ENCODE data around the gene CXXC5.

CXXC5 gene

DNA sequence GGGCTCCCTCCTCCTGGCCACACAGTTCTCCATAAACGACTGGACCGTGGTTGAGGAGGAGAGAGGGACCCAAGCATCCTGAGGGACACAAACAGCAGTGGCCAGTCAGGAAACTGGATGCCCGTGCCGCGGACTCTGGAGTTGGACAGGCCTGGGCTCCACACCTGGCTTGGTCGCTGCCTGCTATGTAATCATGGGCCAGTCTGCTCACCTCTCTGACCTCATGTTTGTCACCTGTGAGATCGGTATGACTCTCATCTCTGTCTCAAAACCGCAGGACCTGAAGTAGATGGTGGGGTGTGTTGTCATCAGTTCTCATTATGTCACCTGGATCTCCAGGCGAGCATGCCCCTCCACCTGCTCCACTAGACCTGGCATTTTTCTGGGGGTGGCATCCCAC, 14.5 kb downstream of the CXXC5 start:
- DNase-seq (ENCODE audit: low read depth, low spot score) = no peak
- ChIA-PET POLR2A (interaction anchor here (3.1 kb wide), 1 partner anchor 11 kb away, joined by 14 read pairs; no protein-coding TSS in a partner anchor), CTCF (interaction anchor here (3.7 to 20.7 kb wide), 2 partner anchors 12 to 27 kb away, joined by 25 to 303 read pairs; no protein-coding TSS in a partner anchor)
- no peak overlapping the region for H3K4me3 ChIP-seq (ENCODE audit: low read depth, low read length)
- TF ChIP-seq CTCF (IDR thresholded peaks at IDR 0.05; ENCODE audit: insufficient read depth, low read length, missing control alignments) = no peak

DNA sequence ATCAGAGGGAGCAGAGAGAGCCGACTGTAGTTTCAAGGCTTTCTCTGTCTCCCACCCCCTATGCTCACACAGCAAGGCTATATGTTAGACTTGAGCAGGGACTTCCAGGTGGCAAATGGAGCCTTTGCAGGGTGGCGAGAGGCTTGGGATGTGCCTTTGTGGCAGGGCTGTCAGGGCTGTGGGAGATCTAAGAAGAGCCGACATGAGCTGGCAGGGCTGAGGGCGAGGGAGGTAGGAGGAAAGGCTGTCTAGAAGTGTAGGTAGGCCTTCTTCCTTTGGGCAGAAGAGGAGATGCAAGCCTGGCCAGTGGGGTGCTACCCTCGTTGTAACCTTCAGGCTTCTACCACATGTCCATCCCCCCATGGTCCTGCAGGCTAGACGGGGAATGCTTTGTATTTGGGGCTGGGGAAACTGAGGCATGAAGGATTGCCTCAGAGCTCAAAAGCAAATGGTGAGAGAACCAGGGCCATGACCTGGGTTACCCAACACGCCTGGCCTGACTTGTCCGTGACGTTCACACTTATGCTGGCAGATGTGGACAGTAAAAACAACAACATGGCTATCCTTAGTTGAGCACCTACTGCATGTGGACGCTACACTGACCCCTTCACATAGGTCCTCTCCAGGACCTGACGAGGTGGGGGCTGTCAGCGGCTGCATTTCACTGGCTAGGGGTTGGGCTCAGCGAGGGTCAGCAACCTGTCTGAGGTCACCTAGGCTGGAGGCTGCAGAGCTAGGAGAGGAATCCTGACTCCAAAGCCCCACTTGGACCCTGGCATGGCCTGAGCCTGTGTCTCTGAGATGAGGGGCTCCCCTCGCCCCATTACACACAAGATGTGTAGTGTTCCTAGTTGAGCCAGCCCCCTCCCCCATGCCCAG, 15.3 kb downstream of the CXXC5 start:
- DNase-seq (ENCODE audit: low read depth, low spot score) = no peak
- no peak for TF ChIP-seq CTCF (IDR thresholded peaks at IDR 0.05; ENCODE audit: insufficient read depth, low read length, missing control alignments)
- no peak overlapping the region for H3K4me3 ChIP-seq (ENCODE audit: low read depth, low read length)
- ChIA-PET POLR2A (no interaction called here), CTCF (interaction anchor here (0.7 to 2.0 kb wide), 5 partner anchors 26 to 107 kb away, joined by 3 to 8 read pairs (median 6); no protein-coding TSS in a partner anchor)

GRCh38 chr5:139664086-139664693, 16.0 kb downstream of the CXXC5 start:
- TF ChIP-seq CTCF (IDR thresholded peaks at IDR 0.05; ENCODE audit: insufficient read depth, low read length, missing control alignments) = no peak
- no peak overlapping the region for H3K4me3 ChIP-seq (ENCODE audit: low read depth, low read length)
- DNase-seq (ENCODE audit: low read depth, low spot score) = no peak
- CTCF ChIA-PET = interaction anchor here (1.2 to 2.0 kb wide), 5 partner anchors 20 to 102 kb away, joined by 4 to 8 read pairs (median 6); no protein-coding TSS in a partner anchor
- POLR2A ChIA-PET = interaction anchor here (0.9 kb wide), 1 partner anchor 13 kb away, joined by 3 read pairs; no protein-coding TSS in a partner anchor

DNA sequence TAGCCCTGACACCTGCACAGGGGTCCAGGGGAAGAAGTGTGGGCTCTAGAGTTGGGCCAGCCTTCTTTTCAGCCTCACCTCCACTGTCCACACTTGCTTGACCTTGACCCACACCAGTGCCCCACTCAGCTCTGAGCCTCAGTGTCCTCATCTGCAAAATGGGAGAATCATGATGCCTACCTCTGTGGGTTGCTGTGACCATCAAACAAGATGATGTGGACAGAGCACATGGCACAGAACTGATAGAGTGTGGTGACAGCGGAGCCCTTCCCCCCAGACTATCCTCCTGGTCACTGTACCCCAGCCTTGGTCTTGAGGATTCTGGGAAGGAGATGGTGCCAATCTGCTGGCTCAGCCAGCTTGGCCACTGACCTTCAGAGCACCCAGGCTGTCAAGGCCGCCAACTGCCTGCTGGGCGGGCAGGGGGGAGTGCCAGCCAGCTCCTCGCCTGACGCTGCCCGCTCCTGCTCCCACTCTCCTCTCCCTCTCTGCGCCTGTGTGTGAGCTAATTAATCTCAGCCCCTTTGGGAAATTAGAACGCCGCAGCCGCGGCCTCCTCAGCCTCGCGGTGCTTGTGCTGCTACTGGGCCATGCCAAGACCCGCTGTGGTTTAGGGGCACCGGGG, 16.7 kb downstream of the CXXC5 start:
- H3K4me3 ChIP-seq (ENCODE audit: low read depth, low read length) = no peak overlapping the region
- DNase-seq (ENCODE audit: low read depth, low spot score) = no peak
- ChIA-PET POLR2A (interaction anchor here (0.9 kb wide), 1 partner anchor 13 kb away, joined by 3 read pairs; no protein-coding TSS in a partner anchor), CTCF (interaction anchor here (1.2 to 2.0 kb wide), 7 partner anchors 19 to 101 kb away, joined by 3 to 8 read pairs (median 5); no protein-coding TSS in a partner anchor)
- no peak for TF ChIP-seq CTCF (IDR thresholded peaks at IDR 0.05; ENCODE audit: insufficient read depth, low read length, missing control alignments)

GRCh38 chr5:139665626-139666025, 17.5 kb downstream of the CXXC5 start:
- H3K4me3 ChIP-seq (ENCODE audit: low read depth, low read length) = no peak overlapping the region
- TF ChIP-seq CTCF (IDR thresholded peaks at IDR 0.05; ENCODE audit: insufficient read depth, low read length, missing control alignments) = no peak
- no peak for DNase-seq (ENCODE audit: low read depth, low spot score)
- ChIA-PET CTCF (interaction anchor here (1.2 to 3.9 kb wide), 6 partner anchors 12 to 100 kb away, joined by 3 to 19 read pairs (median 4); no protein-coding TSS in a partner anchor), POLR2A (interaction anchor here (1.0 kb wide), 1 partner anchor 16 kb away, joined by 4 read pairs; no protein-coding TSS in a partner anchor)
